Naive thymus-derived CD8-positive, alpha-beta T cell (primary cell): Measurements from ENCODE around the gene COIL. TPM values are rescaled to one million over a fixed set of nuclear protein-coding genes. Genes with fewer than 3 reads are reported as not detected.
A peak's percentile ranks its signal among the peaks of the same experiment; 100 is the strongest.
"Not testable (repeated sequence)": the region's sequence is repeated elsewhere in the genome, so short reads cannot be mapped to it uniquely, and the experiment has no call there.

Experiments used
- ATAC-seq, 2 donors: fragments of 150-1000 bp; cut with Tn5 transposase in 1 of 2; sonication (Bioruptor Pico), chemical (Tn5 transposase) in 1 of 2; 1 replicate in 1 of 2; 2 replicates in 1 of 2; pipeline ENCODE4 v1.10.0; 2021; ENCODE audit warnings: mild to moderate bottlenecking in 2 of 2, moderate library complexity in 2 of 2
- POLR2A ChIA-PET: fragments of 350-600 bp; sonication (Branson Sonifier 250); formaldehyde crosslinking; loops from one replicate; lab custom pipeline; 2021; ENCODE audit warnings: antibody characterized with exemption; lab: Charles Lee
- DNase-seq, 10 donors: peaks; one replicate each; pipeline versions ENCODE4 v3.0.0 to v3.0.0-alpha.2; 2020 to 2022
- H3K27ac Mint-ChIP-seq, 10 donors: one replicate each; pipeline ENCODE4 v1.8.0; 2020 to 2022; ENCODE audit warnings: mild to moderate bottlenecking in 10 of 10, mixed read lengths in 10 of 10, moderate library complexity in 4 of 10, inconsistent platforms in 1 of 10
- H3K27me3 Mint-ChIP-seq, 5 donors: one replicate each; pipeline ENCODE4 v1.8.0; 2021 to 2022; ENCODE audit warnings: mixed read lengths in 5 of 5
- H3K36me3 Mint-ChIP-seq, 3 donors: one replicate each; pipeline ENCODE4 v1.8.0; 2020 to 2022; ENCODE audit warnings: mixed read lengths in 3 of 3, mild to moderate bottlenecking in 2 of 3, inconsistent platforms in 1 of 3
- H3K4me1 Mint-ChIP-seq, 4 donors: one replicate each; pipeline ENCODE4 v1.8.0; 2021 to 2022; ENCODE audit warnings: mixed read lengths in 4 of 4
- H3K4me3 Mint-ChIP-seq, 10 donors: one replicate each; pipeline ENCODE4 v1.8.0; 2020 to 2022; ENCODE audit warnings: mild to moderate bottlenecking in 10 of 10, mixed read lengths in 10 of 10, moderate library complexity in 6 of 10, inconsistent platforms in 1 of 10
- H3K9me3 Mint-ChIP-seq, 9 donors: one replicate each; pipeline ENCODE4 v1.8.0; 2020 to 2022; ENCODE audit warnings: mixed read lengths in 9 of 9, mild to moderate bottlenecking in 3 of 9, inconsistent platforms in 1 of 9, moderate library complexity in 1 of 9
- polyA plus RNA-seq, 3 donors: library from polyadenylated mRNA; unstranded; fragments of 300-500 nt; fragmentation: Illumina TruSeq; gene quantifications; one replicate each; pipeline ENCODE4 v1.2.3, GENCODE V29; 2021
- total RNA-seq, 8 experiments: library from RNA in 2 of 8; stranded (reverse) in 2 of 8; gene quantifications; one replicate each; pipeline ENCODE4 v1.2.3 and lab custom pipeline; 2021 to 2026

The COIL gene
- total and polyA plus RNA-seq, 5 experiments from 2014 or later, result 12.0 to 24.2 (median 18.8) TPM

GRCh38 chr17:56945938-56946505 lies 14.8 kb downstream of the COIL start:
- Mint-ChIP-seq H3K27ac (no peak overlapping the region), H3K27me3 (no peaks in the 10 kb centered on the region), H3K4me3 (no peak overlapping the region), H3K4me1 (peaks cover 0 to 6% (median 2%) of the 10 kb centered on the region in 4 donors), H3K36me3 (peaks cover 0 to 92% (median 27%) of the 10 kb centered on the region in 3 donors), H3K9me3 (no peaks in the 10 kb centered on the region)
- no peak for ATAC-seq
- POLR2A ChIA-PET, result no interaction called here
- DNase-seq, result no peak

GRCh38 chr17:56943505-56944125 lies 17.2 kb downstream of the COIL start:
- Mint-ChIP-seq H3K36me3 (peaks cover 0 to 90% (median 25%) of the 10 kb centered on the region in 3 donors), H3K4me1 (peaks cover 0 to 2% (median 0%) of the 10 kb centered on the region in 4 donors), H3K27ac (peak overlapping the region in 1 of 10 donors; percentile 26), H3K9me3 (no peaks in the 10 kb centered on the region), H3K4me3 (no peak overlapping the region), H3K27me3 (no peaks in the 10 kb centered on the region)
- no peak for ATAC-seq
- no peak for DNase-seq
- POLR2A ChIA-PET, result interaction anchor here (0.7 kb wide), 1 partner anchor 85 kb away, joined by 3 read pairs; no protein-coding TSS in a partner anchor

DNA sequence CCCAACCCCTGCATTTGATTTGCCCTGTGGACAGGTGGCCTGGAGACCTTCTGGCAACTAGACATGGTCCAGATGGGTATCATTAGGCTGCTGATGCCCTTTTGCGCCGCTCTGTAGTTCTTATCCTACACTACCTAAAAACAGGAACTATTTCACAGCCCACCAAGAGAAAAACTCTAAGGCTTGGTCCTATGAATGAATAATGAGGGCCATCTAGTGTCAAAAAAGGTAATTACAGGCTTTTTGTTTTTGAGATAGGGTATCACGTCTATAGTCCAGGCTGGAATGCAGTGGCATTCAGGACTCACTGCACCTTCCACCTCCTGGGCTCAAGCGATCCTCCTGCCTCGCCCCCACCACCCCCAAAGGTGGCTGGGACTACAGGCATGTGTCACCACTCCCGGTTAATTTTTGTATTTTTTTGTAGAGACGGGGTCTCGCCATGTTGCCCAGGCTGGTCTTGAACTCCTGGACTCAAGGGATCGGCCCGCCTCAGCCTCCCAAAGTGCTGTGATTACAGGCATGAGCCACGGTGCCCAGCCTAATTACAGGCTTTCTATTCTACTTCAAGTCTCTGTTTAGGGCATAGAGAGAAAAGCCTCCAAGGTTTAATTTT lies 20.9 kb downstream of the COIL start:
- no peaks in the 10 kb centered on the region for H3K27me3 Mint-ChIP-seq
- peak overlapping the region in 1 of 10 donors; percentile 41 for H3K27ac Mint-ChIP-seq
- peaks cover 5 to 87% (median 32%) of the 10 kb centered on the region in 3 donors for H3K36me3 Mint-ChIP-seq
- H3K4me3 Mint-ChIP-seq, result no peak overlapping the region
- POLR2A ChIA-PET, result no interaction called here
- H3K4me1 Mint-ChIP-seq, result peaks cover 0 to 2% (median 0%) of the 10 kb centered on the region in 4 donors
- DNase-seq (peak in 4 of 10 donors; percentile 10 to 68 (median 62)), ATAC-seq (peak; percentile 53 to 78)
- no peaks in the 10 kb centered on the region for H3K9me3 Mint-ChIP-seq

- H3K4me3 Mint-ChIP-seq, POLR2A ChIA-PET, ATAC-seq, DNase-seq, H3K27me3 Mint-ChIP-seq, H3K4me1 Mint-ChIP-seq, H3K9me3 Mint-ChIP-seq: not testable (repeated sequence)
- H3K27ac Mint-ChIP-seq, result peak overlapping the region in 1 of 10 donors; percentile 34
- peaks cover 5 to 84% (median 36%) of the 10 kb centered on the region in 3 donors for H3K36me3 Mint-ChIP-seq
Observed at GRCh38 chr17:56938206-56938605, 22.6 kb downstream of the COIL start.

DNA sequence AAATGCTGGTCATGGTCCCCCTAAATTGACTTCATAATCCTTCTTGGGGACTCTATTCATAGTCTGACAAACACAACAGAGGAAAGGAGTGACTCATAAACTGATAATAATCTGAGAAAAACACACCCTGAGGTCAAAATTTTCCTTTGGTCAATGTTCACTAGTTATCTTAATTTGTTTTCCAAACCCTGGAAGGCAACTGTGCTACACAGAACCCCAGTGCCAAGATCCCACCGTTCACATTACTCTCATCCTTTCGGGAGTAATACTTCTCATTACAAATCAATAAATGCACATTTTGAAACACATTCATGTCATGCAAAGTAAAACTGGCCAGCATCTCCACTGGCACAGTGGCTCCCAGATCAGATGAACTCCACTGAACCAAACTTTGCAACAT lies 23.2 kb downstream of the COIL start:
- POLR2A ChIA-PET, result no interaction called here
- Mint-ChIP-seq H3K36me3 (peaks cover 5 to 83% (median 36%) of the 10 kb centered on the region in 3 donors), H3K27ac (no peak overlapping the region)

GRCh38 chr17:56936697-56937322 lies 24.0 kb downstream of the COIL start:
- no peak for DNase-seq
- ATAC-seq, result no peak
- H3K27ac Mint-ChIP-seq, result no peak overlapping the region
- H3K4me3 Mint-ChIP-seq, result no peak overlapping the region
- H3K27me3 Mint-ChIP-seq, result no peaks in the 10 kb centered on the region
- peaks cover 5 to 76% (median 33%) of the 10 kb centered on the region in 3 donors for H3K36me3 Mint-ChIP-seq
- H3K9me3 Mint-ChIP-seq, result no peaks in the 10 kb centered on the region
- H3K4me1 Mint-ChIP-seq, result peaks cover 0 to 2% (median under 1%) of the 10 kb centered on the region in 4 donors
- POLR2A ChIA-PET, result no interaction called here

More for the DNA sequence above, 23.2 kb downstream of the COIL start:
- no peaks in the 10 kb centered on the region for H3K27me3 Mint-ChIP-seq
- ATAC-seq, result no peak
- H3K4me3 Mint-ChIP-seq, result no peak overlapping the region
- H3K4me1 Mint-ChIP-seq, result peaks cover 0 to 2% (median under 1%) of the 10 kb centered on the region in 4 donors
- no peaks in the 10 kb centered on the region for H3K9me3 Mint-ChIP-seq
- DNase-seq, result no peak

- H3K4me1 Mint-ChIP-seq, result peaks cover 0 to 2% (median under 1%) of the 10 kb centered on the region in 4 donors
- POLR2A ChIA-PET, result interaction anchor here (0.6 kb wide), 1 partner anchor 420 kb away, joined by 3 read pairs; no protein-coding TSS in a partner anchor
- no peak overlapping the region for H3K4me3 Mint-ChIP-seq
- H3K27me3 Mint-ChIP-seq, result no peaks in the 10 kb centered on the region
- peaks cover 8 to 63% (median 38%) of the 10 kb centered on the region in 3 donors for H3K36me3 Mint-ChIP-seq
- ATAC-seq (no peak), DNase-seq (no peak)
- peak overlapping the region in 1 of 10 donors; percentile 51 for H3K27ac Mint-ChIP-seq
- H3K9me3 Mint-ChIP-seq, result peaks cover 0 to 5% (median 0%) of the 10 kb centered on the region in 9 donors
Observed at GRCh38 chr17:56935461-56935860, 25.4 kb downstream of the COIL start.

DNA sequence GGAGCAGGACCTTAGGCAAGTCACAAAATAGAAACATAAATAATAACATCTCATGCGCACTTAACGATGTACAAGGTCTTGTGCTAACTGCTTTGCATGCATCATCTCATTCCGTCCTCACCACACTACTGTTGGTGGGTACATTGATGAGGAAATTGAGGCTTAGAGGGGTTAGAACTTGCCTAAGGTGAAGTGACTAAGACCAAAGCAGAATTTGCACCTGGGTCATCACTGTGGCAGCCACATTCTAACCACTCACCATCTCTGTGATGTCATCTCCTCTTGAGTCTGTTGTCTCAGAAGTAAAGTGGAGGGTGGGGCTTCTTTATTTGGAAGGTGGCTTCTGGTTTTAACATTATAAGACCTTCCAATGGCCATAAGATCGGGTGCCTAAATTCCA lies 26.6 kb downstream of the COIL start:
- Mint-ChIP-seq H3K4me1 (peaks cover 0 to 2% (median 0%) of the 10 kb centered on the region in 4 donors), H3K4me3 (no peak overlapping the region), H3K27me3 (no peaks in the 10 kb centered on the region), H3K9me3 (peaks cover 0 to 15% (median 3%) of the 10 kb centered on the region in 9 donors), H3K36me3 (peaks cover 12 to 54% (median 36%) of the 10 kb centered on the region in 3 donors), H3K27ac (peak overlapping the region in 1 of 10 donors; percentile 15)
- ATAC-seq (no peak), DNase-seq (no peak)
- POLR2A ChIA-PET, result no interaction called here

DNA sequence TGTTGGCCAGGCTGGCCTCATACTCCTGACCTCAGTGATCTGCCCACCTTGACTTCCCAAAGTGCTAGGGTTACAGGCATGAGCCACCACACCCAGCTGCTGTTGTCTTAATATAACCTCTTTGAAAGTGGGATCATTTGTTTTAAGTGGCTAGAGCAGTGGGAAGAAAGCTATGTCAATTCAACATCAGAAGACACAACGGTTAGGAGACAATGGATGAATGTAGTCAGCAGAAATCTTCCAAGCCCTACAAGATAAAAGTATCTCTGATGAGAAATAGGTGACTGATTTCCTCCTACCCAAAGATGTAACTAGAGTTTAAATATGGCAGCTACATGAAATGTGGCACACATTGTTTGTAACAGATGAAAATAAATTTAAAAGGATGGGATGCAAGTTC lies 27.0 kb downstream of the COIL start:
- POLR2A ChIA-PET, result no interaction called here
- peaks cover 12 to 51% (median 33%) of the 10 kb centered on the region in 3 donors for H3K36me3 Mint-ChIP-seq
- H3K27me3 Mint-ChIP-seq, result no peaks in the 10 kb centered on the region
- H3K9me3 Mint-ChIP-seq, result peaks cover 0 to 17% (median 3%) of the 10 kb centered on the region in 9 donors
- peak overlapping the region in 2 of 10 donors; percentile 48 to 62 for H3K27ac Mint-ChIP-seq
- DNase-seq, result no peak
- peaks cover 0 to 2% (median 0%) of the 10 kb centered on the region in 4 donors for H3K4me1 Mint-ChIP-seq
- H3K4me3 Mint-ChIP-seq, result no peak overlapping the region
- ATAC-seq, result no peak

DNA sequence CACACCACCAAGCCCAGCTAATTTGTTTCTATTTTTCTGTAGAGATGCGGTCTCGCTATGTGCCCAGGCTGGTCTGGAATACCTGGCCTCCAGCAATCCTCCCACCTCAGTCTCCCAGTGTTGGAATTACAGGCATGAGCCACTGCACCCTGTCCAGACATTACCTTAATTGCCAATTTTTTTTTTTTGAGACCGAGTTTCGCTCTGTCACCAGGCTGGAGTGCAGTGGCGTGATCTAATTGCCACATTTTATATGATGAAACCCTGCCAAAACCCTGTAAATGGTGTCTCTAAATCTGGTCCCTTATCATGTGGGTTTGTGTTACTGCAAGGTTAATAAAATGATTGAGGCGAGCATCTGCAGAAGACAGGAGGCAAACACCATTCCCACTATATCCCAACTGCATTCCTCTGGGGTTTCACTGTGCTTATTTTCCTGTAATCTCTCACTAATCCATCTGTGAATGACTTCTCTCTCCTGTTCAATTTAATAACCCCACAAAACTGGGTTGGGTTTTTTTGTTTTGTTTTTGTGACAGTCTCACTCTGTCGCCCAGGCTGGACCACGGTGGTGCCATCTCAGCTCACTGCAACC lies 27.6 kb downstream of the COIL start:
- H3K36me3 Mint-ChIP-seq, result peaks cover 12 to 45% (median 30%) of the 10 kb centered on the region in 3 donors
- peaks cover 0 to 17% (median 3%) of the 10 kb centered on the region in 9 donors for H3K9me3 Mint-ChIP-seq
- H3K4me1 Mint-ChIP-seq, result peaks cover 0 to 2% (median 0%) of the 10 kb centered on the region in 4 donors
- DNase-seq (no peak), ATAC-seq (no peak)
- H3K27me3 Mint-ChIP-seq, result no peaks in the 10 kb centered on the region
- peak overlapping the region in 3 of 10 donors; percentile 9 to 48 (median 34) for H3K27ac Mint-ChIP-seq
- H3K4me3 Mint-ChIP-seq, result no peak overlapping the region
- POLR2A ChIA-PET, result no interaction called here

GRCh38 chr17:56930739-56931337 lies 30.0 kb downstream of the COIL start:
- DNase-seq (no peak), ATAC-seq (no peak)
- Mint-ChIP-seq H3K9me3 (peaks cover 0 to 17% (median 3%) of the 10 kb centered on the region in 9 donors), H3K27ac (no peak overlapping the region), H3K4me1 (peaks cover 0 to 2% (median 0%) of the 10 kb centered on the region in 4 donors), H3K27me3 (peaks cover 0 to 2% (median 0%) of the 10 kb centered on the region in 5 donors), H3K4me3 (no peak overlapping the region), H3K36me3 (peaks cover 7 to 22% (median 16%) of the 10 kb centered on the region in 3 donors)
- POLR2A ChIA-PET, result no interaction called here
